NT2/D1 (cell line): ENCODE data around the gene MED12L.

Source experiments
- SUZ12 ChIP-seq: IDR thresholded peaks from 2 replicates; pipeline ENCODE4 v1.6.1; 2011; ENCODE audit not compliant: insufficient read length, insufficient read depth; ENCODE audit errors: extremely low read depth
- YY1 ChIP-seq: IDR thresholded peaks from 2 replicates; pipeline ENCODE4 v1.6.1; 2011; ENCODE audit not compliant: insufficient read length, insufficient read depth
- ZNF274 ChIP-seq: IDR thresholded peaks from 2 replicates; pipeline ENCODE4 v1.6.1; 2011; ENCODE audit warnings: mild to moderate bottlenecking, low read depth, low read length

DNA sequence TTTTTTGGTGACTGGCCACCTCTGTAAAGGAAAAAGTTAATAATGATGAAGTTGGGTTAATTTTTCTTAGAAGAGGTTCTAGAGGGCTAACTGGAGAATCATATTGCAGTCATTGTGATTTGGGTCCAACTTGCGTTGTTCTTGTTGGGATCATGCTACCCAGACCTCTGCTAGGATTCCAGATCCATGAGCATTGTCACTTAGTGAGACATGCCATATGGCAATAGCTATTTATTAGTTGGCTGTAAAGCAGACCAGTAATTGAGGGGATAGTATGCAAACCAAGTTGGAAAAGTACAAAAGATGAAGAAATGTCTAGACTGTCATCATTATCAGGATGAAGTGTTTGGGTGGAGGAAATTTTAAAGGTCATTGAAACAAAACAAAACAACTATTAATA lies 329.8 kb downstream of the MED12L start:
- no peak for TF ChIP-seq ZNF274
- no peak for TF ChIP-seq SUZ12
- TF ChIP-seq YY1 = no peak
